Measurements from ENCODE around the gene MICU1.

The MICU1 gene

GRCh38 chr10:72367301-72367960, 258.4 kb downstream of the MICU1 start:
- Histone ChIP-seq H3K27me3 (ENCODE audit: control insufficient read depth, insufficient read depth, low read length) (no peaks in the 10 kb centered on the region), H3K4me2 (ENCODE audit: low read length) (no peak overlapping the region), H2AFZ (no peak overlapping the region), H3K36me3 (ENCODE audit: control insufficient read depth, insufficient read depth, low read length) (no peaks in the 10 kb centered on the region), H3K27ac (no peak overlapping the region), H3K9me3 (ENCODE audit: control insufficient read depth, low read length) (no peaks in the 10 kb centered on the region), H3K4me3 (ENCODE audit: low read depth, low read length) (no peak overlapping the region), H3K4me1 (peaks cover 7% of the 10 kb centered on the region), H3K79me2 (no peaks in the 10 kb centered on the region), H3K9ac (no peak overlapping the region)
- TF ChIP-seq, protein P1, sequence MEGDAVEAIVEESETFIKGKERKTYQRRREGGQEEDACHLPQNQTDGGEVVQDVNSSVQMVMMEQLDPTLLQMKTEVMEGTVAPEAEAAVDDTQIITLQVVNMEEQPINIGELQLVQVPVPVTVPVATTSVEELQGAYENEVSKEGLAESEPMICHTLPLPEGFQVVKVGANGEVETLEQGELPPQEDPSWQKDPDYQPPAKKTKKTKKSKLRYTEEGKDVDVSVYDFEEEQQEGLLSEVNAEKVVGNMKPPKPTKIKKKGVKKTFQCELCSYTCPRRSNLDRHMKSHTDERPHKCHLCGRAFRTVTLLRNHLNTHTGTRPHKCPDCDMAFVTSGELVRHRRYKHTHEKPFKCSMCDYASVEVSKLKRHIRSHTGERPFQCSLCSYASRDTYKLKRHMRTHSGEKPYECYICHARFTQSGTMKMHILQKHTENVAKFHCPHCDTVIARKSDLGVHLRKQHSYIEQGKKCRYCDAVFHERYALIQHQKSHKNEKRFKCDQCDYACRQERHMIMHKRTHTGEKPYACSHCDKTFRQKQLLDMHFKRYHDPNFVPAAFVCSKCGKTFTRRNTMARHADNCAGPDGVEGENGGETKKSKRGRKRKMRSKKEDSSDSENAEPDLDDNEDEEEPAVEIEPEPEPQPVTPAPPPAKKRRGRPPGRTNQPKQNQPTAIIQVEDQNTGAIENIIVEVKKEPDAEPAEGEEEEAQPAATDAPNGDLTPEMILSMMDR (IDR thresholded peaks at IDR 0.05), result no peak

DNA sequence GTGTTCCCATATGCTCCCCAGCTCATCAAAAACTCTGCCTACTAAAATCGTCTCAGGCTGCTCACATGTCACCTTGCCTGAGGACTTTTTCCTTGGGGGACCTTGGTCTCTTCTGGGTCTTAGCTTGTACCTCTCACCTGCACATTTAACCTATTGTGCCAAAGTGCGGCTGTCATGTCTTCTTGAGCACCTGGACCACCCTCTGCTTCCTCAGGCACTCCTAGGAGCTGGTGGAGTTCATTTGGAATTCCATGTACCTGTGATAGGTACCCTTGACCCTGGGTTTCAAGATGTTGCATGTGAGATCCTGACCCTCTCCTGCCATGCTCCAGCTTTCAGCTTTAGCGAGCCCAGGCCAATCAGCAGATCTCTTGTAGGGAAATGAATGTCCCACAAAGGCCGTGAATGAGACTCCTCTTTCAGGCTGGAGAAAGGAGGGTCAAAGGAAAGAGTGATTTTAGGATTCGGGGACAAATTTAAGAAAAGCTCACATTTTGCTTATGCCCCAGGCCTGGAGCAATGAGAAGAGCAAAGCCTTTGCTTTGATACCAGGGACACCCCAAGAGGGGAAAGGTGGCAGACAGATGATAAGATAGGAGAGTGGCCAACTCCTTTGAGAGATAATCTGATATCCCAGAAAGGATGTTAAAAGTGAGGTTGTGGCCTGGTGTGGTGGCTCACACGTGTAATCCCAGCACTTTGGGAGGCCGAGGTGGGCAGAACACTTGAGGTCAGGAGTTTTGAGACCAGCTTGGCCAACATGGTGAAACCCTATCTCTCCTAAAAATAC, 260.6 kb downstream of the MICU1 start:
- TF ChIP-seq, protein P1 (IDR thresholded peaks at IDR 0.05), result no peak
- H2AFZ ChIP-seq, result no peak overlapping the region
- H3K4me3 ChIP-seq (ENCODE audit: low read depth, low read length), result no peak overlapping the region
- no peaks in the 10 kb centered on the region for H3K79me2 ChIP-seq
- no peak overlapping the region for H3K4me2 ChIP-seq (ENCODE audit: low read length)
- H3K27ac ChIP-seq, result no peak overlapping the region
- no peak overlapping the region for H3K9ac ChIP-seq
- peaks cover 7% of the 10 kb centered on the region for H3K4me1 ChIP-seq
- H3K36me3 ChIP-seq (ENCODE audit: control insufficient read depth, insufficient read depth, low read length), result no peaks in the 10 kb centered on the region
- H3K27me3 ChIP-seq (ENCODE audit: control insufficient read depth, insufficient read depth, low read length), result no peaks in the 10 kb centered on the region
- H3K9me3 ChIP-seq (ENCODE audit: control insufficient read depth, low read length), result no peaks in the 10 kb centered on the region

DNA sequence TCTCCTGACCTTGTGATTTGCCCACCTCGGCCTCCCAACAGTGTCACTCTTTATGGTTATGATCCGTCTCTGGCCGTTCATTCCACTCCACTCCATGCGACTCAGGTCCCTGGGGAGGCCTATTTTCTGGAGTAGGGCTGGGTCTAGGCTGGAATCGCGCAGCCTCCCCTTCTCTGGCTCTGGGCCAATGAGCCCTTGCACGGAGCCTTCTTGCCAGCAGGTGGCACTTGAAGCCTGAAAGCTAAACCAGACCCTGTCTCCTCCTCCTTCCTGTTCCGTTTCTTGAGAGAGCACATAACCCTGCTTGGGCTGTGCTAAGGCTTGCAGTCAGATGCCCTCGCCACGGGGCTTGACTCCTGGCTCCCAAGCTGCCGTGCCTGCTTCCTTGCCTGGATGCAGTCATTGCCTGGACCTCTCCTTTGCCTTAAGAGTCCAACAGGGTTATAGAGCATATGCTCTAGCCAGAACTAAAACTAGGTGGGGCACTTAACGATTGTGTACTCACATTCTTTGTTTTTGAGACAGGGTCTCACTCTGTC, 261.6 kb downstream of the MICU1 start:
- no peak overlapping the region for H3K4me3 ChIP-seq (ENCODE audit: low read depth, low read length)
- H3K27me3 ChIP-seq (ENCODE audit: control insufficient read depth, insufficient read depth, low read length), result no peaks in the 10 kb centered on the region
- H3K27ac ChIP-seq, result no peak overlapping the region
- H3K4me1 ChIP-seq, result peaks cover 7% of the 10 kb centered on the region
- no peaks in the 10 kb centered on the region for H3K9me3 ChIP-seq (ENCODE audit: control insufficient read depth, low read length)
- peak overlapping the region; percentile 44 for H3K4me2 ChIP-seq (ENCODE audit: low read length)
- TF ChIP-seq, protein P1 (IDR thresholded peaks at IDR 0.05), result peak; percentile 93
- H3K79me2 ChIP-seq, result no peaks in the 10 kb centered on the region
- H3K9ac ChIP-seq, result no peak overlapping the region
- no peaks in the 10 kb centered on the region for H3K36me3 ChIP-seq (ENCODE audit: control insufficient read depth, insufficient read depth, low read length)
- peak overlapping the region; percentile 78 for H2AFZ ChIP-seq

- Histone ChIP-seq H3K4me2 (ENCODE audit: low read length) (no peak overlapping the region), H3K9ac (no peak overlapping the region), H3K9me3 (ENCODE audit: control insufficient read depth, low read length) (no peaks in the 10 kb centered on the region), H3K4me3 (ENCODE audit: low read depth, low read length) (no peak overlapping the region), H3K36me3 (ENCODE audit: control insufficient read depth, insufficient read depth, low read length) (no peaks in the 10 kb centered on the region), H3K27me3 (ENCODE audit: control insufficient read depth, insufficient read depth, low read length) (no peaks in the 10 kb centered on the region), H3K79me2 (peaks cover 9% of the 10 kb centered on the region), H3K27ac (no peak overlapping the region), H3K4me1 (peaks cover 17% of the 10 kb centered on the region), H2AFZ (no peak overlapping the region)
- TF ChIP-seq, protein P1 (IDR thresholded peaks at IDR 0.05), result no peak
These were observed 268.9 kb downstream of the MICU1 start for GRCh38 chr10:72356987-72357386.

Data from parathyroid adenoma (tissue), 2 donors.